ENCODE data around the gene PGAP3. TPM values are rescaled to one million over a fixed set of nuclear protein-coding genes. Genes with fewer than 3 reads are reported as not detected.

PGAP3 gene
- total RNA-seq, 4 donors from 2014 or later = 4.6 to 24.8 (median 19.5) TPM

- H3K4me1 ChIP-seq = no peaks in the 10 kb centered on the region
- no peaks in the 10 kb centered on the region for H3K27me3 ChIP-seq
- H3K4me3 ChIP-seq = no peak overlapping the region
- intact Hi-C loops (cut with DNase I; ENCODE audit: low total_unique reads) = no loop called here
- no peak for TF ChIP-seq POLR2A (IDR thresholded peaks at IDR 0.05)
- no peak for TF ChIP-seq CTCF (IDR thresholded peaks at IDR 0.05)
- H3K9me3 ChIP-seq = no peaks in the 10 kb centered on the region
- no peak for DNase-seq
- H3K27ac ChIP-seq = no peak overlapping the region
- no peaks in the 10 kb centered on the region for H3K36me3 ChIP-seq
Measured at GRCh38 chr17:39709998-39710964, 22.4 kb upstream of the PGAP3 start.

- no peaks in the 10 kb centered on the region for H3K27me3 ChIP-seq
- no peaks in the 10 kb centered on the region for H3K4me1 ChIP-seq
- intact Hi-C loops (cut with DNase I; ENCODE audit: low total_unique reads) = no loop called here
- H3K36me3 ChIP-seq = no peaks in the 10 kb centered on the region
- H3K9me3 ChIP-seq = no peaks in the 10 kb centered on the region
- no peak overlapping the region for H3K27ac ChIP-seq
- DNase-seq = no peak
- H3K4me3 ChIP-seq = no peak overlapping the region
- no peak for TF ChIP-seq CTCF (IDR thresholded peaks at IDR 0.05)
- no peak for TF ChIP-seq POLR2A (IDR thresholded peaks at IDR 0.05)
Measured at GRCh38 chr17:39709319-39709997, 21.6 kb upstream of the PGAP3 start.

DNA sequence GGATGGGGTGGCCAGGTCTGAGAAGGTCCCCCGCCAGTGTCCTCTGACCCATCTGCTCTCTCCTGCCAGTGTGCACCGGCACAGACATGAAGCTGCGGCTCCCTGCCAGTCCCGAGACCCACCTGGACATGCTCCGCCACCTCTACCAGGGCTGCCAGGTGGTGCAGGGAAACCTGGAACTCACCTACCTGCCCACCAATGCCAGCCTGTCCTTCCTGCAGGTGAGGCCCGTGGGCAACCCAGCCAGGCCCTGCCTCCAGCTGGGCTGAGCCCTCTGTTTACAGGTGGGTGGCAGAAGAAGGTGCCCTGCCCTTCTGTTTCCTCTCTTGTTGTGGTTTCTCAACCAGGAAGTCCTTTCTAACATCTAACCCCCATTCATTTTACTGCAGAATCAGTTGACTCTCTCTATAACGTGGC is 19.1 kb upstream of the PGAP3 start:
- no peak for DNase-seq
- Histone ChIP-seq H3K27me3 (no peaks in the 10 kb centered on the region), H3K4me3 (no peak overlapping the region), H3K36me3 (no peaks in the 10 kb centered on the region), H3K9me3 (no peaks in the 10 kb centered on the region), H3K4me1 (no peaks in the 10 kb centered on the region), H3K27ac (no peak overlapping the region)
- intact Hi-C loops (cut with DNase I; ENCODE audit: low total_unique reads) = no loop called here
- TF ChIP-seq CTCF (IDR thresholded peaks at IDR 0.05) = no peak
- TF ChIP-seq POLR2A (IDR thresholded peaks at IDR 0.05) = no peak

DNA sequence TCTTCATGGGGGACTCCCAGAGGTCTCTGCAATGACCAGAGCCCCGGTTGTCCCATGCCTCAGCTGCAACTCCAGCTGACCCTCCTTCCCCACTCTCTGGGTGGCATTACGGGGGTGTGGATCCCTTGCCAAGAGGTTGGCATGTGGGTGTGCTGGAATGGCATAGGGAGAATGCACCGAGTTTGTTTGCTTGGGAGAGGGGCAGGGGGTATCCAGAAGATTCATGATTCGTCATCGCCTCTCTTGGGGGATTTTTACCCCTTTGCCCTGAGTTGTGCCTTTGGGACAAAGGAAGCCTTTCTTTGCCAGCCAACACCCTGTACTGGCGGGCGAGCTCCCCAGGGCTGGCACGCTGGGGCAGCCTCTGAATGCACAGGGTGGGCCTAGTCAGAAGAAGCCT is 18.5 kb upstream of the PGAP3 start:
- Histone ChIP-seq H3K4me1 (no peaks in the 10 kb centered on the region), H3K27ac (no peak overlapping the region), H3K36me3 (no peaks in the 10 kb centered on the region), H3K4me3 (no peak overlapping the region), H3K9me3 (no peaks in the 10 kb centered on the region), H3K27me3 (no peaks in the 10 kb centered on the region)
- no peak for TF ChIP-seq CTCF (IDR thresholded peaks at IDR 0.05)
- DNase-seq = no peak
- intact Hi-C loops (cut with DNase I; ENCODE audit: low total_unique reads) = no loop called here

DNA sequence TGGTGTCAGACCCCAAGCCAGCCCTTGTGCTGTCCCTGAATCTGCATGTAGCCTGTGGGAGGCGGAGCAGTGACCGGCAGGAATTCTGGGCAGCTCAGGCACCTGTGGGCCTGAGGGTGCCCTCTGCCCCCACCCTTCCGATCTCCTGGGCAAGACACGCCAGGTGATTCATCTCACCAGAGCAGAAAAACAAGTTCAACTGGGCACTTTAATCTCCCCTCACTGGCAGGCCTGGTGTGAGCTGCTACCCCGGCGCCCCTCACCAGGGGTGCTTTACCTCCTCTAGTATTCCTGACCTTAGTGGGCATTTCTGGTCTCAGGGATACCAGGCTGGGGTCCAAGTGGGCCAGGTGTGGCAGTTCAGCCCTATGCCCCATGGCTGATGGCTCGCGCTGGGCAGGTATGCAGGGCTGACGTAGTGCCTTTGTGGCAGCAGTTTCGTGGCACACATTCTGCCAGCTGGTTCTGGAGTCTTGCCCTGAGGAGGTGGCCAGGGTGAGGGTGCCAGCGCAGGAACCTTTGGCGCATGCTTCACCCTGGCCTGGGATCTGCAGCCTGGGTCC is 18.0 kb upstream of the PGAP3 start:
- H3K27ac ChIP-seq = no peak overlapping the region
- H3K9me3 ChIP-seq = no peaks in the 10 kb centered on the region
- DNase-seq = no peak
- no peak overlapping the region for H3K4me3 ChIP-seq
- TF ChIP-seq CTCF (IDR thresholded peaks at IDR 0.05) (no peak), POLR2A (IDR thresholded peaks at IDR 0.05) (no peak)
- intact Hi-C loops (cut with DNase I; ENCODE audit: low total_unique reads) = no loop called here
- H3K36me3 ChIP-seq = no peaks in the 10 kb centered on the region
- no peaks in the 10 kb centered on the region for H3K27me3 ChIP-seq
- H3K4me1 ChIP-seq = no peaks in the 10 kb centered on the region

All from uterus (tissue), 4 donors.